SJSA1 (cell line): ENCODE data around the gene POU2F3. TPM values are rescaled to one million over a fixed set of nuclear protein-coding genes. Genes with fewer than 3 reads are reported as not detected.
"Not testable (repeated sequence)": the region's sequence is repeated elsewhere in the genome, so short reads cannot be mapped to it uniquely, and the experiment has no call there.

Experiments
- DNase-seq, 2 experiments: peaks; one replicate each; pipeline ENCODE4 v3.0.0-alpha.2; 2015 to 2020; ENCODE audit warnings: low spot score in 2 of 2, low read depth in 1 of 2
- H3K27ac ChIP-seq: fragments of 250-450 bp; sonication (Bioruptor Pico); 2 replicates; pipeline ENCODE4 v1.5.1; 2020; ENCODE audit warnings: mild to moderate bottlenecking, moderate library complexity
- H3K27me3 ChIP-seq: fragments of 250-450 bp; sonication (Bioruptor Pico); replicated peaks from 2 replicates; pipeline ENCODE4 v1.5.1; 2020; ENCODE audit warnings: mild to moderate bottlenecking, moderate library complexity
- H3K36me3 ChIP-seq: fragments of 250-450 bp; sonication (Bioruptor Pico); 2 replicates; pipeline ENCODE4 v1.5.1; 2020; ENCODE audit warnings: mild to moderate bottlenecking
- H3K4me1 ChIP-seq: fragments of 250-450 bp; sonication (Bioruptor Pico); replicated peaks from 2 replicates; pipeline ENCODE4 v1.6.1; 2021; ENCODE audit warnings: mild to moderate bottlenecking
- H3K4me3 ChIP-seq: fragments of 250-450 bp; sonication (Bioruptor Pico); 2 replicates; pipeline ENCODE4 v1.5.1; 2020; ENCODE audit warnings: mild to moderate bottlenecking
- H3K9me3 ChIP-seq: fragments of 250-450 bp; sonication (Bioruptor Pico); replicated peaks from 2 replicates; pipeline ENCODE4 v1.5.1; 2020; ENCODE audit warnings: mild to moderate bottlenecking
- total RNA-seq: library from RNA; depleted of rRNA; stranded (reverse); fragments of >200 nt; shearing (Covaris generic); gene quantifications from 2 replicates; pipeline ENCODE4 v1.2.3, GENCODE V29; 2014

POU2F3 gene
- total RNA-seq, 1 experiment from 2014 or later: not detected

DNA sequence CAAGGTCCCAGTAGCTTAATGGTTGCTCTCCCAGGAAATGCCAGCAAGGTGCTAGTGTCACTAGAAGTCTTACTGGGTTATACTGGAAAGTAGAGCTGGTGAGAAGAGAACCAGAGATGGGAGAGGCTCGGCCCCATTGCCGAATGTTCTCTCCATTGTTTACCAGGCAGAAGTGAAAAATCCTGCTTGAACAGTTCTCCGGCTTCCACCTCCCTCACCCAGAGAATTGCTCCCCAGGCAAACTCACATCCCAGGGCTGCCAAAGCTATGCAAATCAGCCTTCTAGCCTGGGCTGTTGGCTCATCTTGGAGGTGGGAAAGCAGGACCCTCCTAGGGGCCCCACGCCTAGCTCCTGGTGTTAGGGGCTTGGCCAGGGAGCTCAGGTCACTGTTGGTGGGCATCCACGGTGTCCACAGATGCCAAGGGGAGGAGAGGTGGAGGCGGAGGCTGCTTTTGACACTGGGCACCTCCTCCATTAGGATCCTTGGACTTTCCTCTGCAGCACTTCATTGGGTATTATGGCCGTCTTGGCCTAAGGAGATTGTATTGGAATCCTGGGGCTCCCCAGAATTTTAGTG lies 20.1 kb downstream of the POU2F3 start:
- Histone ChIP-seq H3K36me3 (no peaks in the 10 kb centered on the region), H3K27ac (no peak overlapping the region), H3K9me3 (no peaks in the 10 kb centered on the region), H3K27me3 (no peaks in the 10 kb centered on the region), H3K4me3 (no peak overlapping the region), H3K4me1 (no peaks in the 10 kb centered on the region)
- no peak for DNase-seq

DNA sequence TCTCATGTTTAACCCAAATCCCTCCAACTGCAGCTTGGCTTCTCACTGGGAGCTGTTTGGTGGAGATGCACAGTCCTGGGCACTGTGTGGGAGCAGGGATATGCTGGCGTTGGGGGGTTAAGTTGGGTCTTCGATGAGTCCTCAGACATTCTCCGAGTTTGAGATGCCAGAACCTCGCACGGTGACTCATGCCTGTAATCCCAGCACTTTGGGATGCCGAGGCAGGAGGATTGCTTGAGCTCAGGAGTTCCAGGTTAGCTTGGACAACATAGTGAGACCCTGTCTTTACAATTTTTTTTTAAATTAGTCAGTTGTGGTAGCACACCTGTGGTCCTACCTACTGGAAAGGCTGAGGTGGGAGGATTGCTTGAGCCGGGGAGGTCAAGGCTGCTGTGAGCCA lies 20.7 kb downstream of the POU2F3 start:
- H3K36me3 ChIP-seq: no peaks in the 10 kb centered on the region
- no peak overlapping the region for H3K4me3 ChIP-seq
- H3K9me3 ChIP-seq: no peaks in the 10 kb centered on the region
- H3K27me3 ChIP-seq: no peaks in the 10 kb centered on the region
- H3K4me1 ChIP-seq: no peaks in the 10 kb centered on the region
- no peak for DNase-seq
- no peak overlapping the region for H3K27ac ChIP-seq

DNA sequence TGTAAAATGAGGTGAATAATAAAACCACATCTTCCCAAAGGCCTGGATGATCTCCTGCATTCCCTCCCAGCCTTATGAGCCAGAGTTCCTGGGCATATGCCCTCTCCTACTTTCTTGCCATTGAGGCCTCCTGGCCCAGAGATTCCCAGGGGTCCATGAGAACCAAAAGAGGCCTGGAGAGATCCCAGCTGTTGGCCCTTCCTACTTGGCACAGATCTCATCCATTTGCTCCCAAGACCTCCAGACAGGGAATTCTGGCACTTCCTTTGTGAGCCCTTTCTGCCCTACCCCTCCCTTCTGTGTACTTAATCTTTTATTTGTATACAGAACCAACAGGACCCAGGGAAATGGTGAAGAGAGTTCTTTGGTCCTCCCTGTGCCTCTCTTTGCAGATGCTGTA lies 21.4 kb downstream of the POU2F3 start:
- Histone ChIP-seq H3K4me1 (no peaks in the 10 kb centered on the region), H3K4me3 (no peak overlapping the region), H3K9me3 (no peaks in the 10 kb centered on the region), H3K27ac (no peak overlapping the region), H3K27me3 (no peaks in the 10 kb centered on the region), H3K36me3 (no peaks in the 10 kb centered on the region)
- no peak for DNase-seq

DNA sequence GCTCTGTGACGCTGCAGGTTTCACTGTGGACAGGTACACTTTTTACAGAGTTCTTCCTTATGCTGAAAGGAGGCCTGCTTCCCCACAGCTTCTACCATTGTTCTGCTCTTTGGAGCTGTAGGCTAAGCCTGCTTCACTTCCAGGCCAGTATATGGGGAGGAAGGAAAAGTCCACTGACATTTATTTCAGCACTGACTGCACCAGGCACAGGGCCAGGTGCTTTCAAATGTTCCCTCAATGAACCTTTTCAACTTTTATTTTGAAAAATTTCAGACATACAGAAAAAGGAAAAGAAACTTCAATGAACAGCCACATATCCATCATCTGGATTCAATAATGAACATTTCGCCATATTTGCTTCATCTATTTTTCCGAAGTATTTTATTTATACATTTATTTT lies 22.0 kb downstream of the POU2F3 start:
- DNase-seq: no peak
- no peaks in the 10 kb centered on the region for H3K9me3 ChIP-seq
- H3K27me3 ChIP-seq: 0 out of 2 replicates have a peak, but pooled peaks cover 3% of the 10 kb centered on the region
- no peaks in the 10 kb centered on the region for H3K36me3 ChIP-seq
- no peaks in the 10 kb centered on the region for H3K4me1 ChIP-seq
- H3K4me3 ChIP-seq: no peak overlapping the region
- no peak overlapping the region for H3K27ac ChIP-seq

DNA sequence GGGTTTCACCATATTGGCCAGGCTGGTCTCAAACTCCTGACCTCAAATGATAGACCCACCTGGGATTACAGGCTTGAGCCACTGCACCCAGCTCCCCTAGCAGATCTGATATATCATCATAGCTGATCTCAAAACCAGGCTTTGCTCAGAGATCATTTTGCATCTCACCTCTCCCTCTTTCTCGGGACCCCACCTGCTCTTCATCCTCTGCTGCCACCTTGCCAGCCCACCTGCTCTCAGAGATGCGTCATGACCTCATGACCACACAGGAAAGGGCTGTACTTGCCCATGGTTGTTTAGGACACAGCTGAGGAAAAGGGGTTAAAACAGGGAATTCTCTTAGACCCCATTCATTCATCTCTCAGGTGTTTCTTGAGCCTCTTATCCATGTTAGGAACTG lies 27.4 kb downstream of the POU2F3 start:
- H3K27ac ChIP-seq: no peak overlapping the region
- H3K4me1 ChIP-seq: no peaks in the 10 kb centered on the region
- H3K27me3 ChIP-seq: 0 out of 2 replicates have a peak, but pooled peaks cover 3% of the 10 kb centered on the region
- no peak for DNase-seq
- no peaks in the 10 kb centered on the region for H3K36me3 ChIP-seq
- H3K9me3 ChIP-seq: no peaks in the 10 kb centered on the region
- H3K4me3 ChIP-seq: no peak overlapping the region

DNA sequence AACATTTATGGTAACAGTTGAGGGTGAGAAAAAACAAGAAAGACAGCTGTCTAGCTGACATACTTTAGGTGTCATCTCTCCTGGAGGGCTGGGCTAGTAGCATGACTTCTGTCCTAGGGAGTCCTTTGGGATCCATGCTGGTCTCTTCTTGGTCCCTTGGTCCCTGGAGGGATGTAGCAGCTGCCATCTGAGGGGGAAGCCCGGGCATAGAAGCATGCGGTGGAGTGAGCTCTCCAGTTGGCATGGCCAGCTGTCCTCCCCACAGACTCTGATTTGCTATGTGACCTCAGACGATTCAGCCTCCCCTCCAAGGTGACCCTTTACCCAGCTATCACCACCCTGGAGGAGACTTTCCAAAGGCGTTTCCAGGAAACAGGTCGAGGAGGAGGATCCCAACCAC lies 28.7 kb downstream of the POU2F3 start:
- 0 out of 2 replicates have a peak, but pooled peaks cover 3% of the 10 kb centered on the region for H3K27me3 ChIP-seq
- H3K9me3 ChIP-seq: no peaks in the 10 kb centered on the region
- H3K4me3 ChIP-seq: no peak overlapping the region
- no peak overlapping the region for H3K27ac ChIP-seq
- no peaks in the 10 kb centered on the region for H3K36me3 ChIP-seq
- H3K4me1 ChIP-seq: no peaks in the 10 kb centered on the region
- DNase-seq: no peak

DNA sequence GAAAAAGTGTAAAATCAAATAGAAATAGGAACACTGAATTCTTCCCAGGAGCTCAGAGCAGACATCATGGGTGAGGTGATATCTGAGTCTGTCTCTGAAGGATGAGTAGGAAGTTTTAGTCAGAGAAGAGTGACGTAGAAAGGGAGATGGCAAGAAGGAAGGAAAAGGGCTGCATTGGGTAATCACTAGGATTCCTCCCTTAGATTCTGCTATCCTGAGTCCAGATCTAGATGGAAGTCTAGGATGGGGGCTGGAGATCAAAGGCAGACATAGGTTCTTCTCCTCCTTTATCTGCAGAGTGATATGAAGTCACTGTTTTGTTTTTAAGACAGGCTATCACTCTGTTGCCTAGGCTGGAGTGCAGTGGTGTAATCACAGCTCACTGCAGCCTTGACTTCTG lies 30.4 kb downstream of the POU2F3 start:
- no peaks in the 10 kb centered on the region for H3K4me1 ChIP-seq
- no peak overlapping the region for H3K4me3 ChIP-seq
- no peak for DNase-seq
- H3K27ac ChIP-seq: no peak overlapping the region
- 0 out of 2 replicates have a peak, but pooled peaks cover 3% of the 10 kb centered on the region for H3K27me3 ChIP-seq
- H3K36me3 ChIP-seq: no peaks in the 10 kb centered on the region
- no peaks in the 10 kb centered on the region for H3K9me3 ChIP-seq

DNA sequence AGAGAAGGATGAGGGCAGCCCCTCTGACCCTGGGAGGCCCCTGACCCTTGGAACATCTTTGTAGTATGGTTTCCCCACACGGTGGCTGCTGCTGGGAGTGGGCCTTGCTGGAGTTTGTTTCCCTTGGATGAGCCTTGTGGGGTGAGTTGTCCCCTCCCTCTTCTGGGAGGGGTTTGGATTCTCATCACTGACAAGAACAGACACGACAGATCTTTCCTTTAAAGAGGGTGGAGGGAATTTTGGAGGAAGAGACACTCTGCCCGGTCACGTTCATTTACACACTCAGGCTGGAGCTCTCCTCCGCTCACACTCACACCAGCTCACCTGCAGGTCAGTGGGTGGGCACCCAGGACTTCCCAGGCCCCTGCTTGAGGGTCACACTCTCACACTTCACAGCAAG lies 31.7 kb downstream of the POU2F3 start:
- Histone ChIP-seq H3K4me1 (no peaks in the 10 kb centered on the region), H3K27ac (no peak overlapping the region), H3K9me3 (no peaks in the 10 kb centered on the region), H3K36me3 (no peaks in the 10 kb centered on the region), H3K27me3 (0 out of 2 replicates have a peak, but pooled peaks cover under 1% of the 10 kb centered on the region), H3K4me3 (no peak overlapping the region)
- DNase-seq: no peak

DNA sequence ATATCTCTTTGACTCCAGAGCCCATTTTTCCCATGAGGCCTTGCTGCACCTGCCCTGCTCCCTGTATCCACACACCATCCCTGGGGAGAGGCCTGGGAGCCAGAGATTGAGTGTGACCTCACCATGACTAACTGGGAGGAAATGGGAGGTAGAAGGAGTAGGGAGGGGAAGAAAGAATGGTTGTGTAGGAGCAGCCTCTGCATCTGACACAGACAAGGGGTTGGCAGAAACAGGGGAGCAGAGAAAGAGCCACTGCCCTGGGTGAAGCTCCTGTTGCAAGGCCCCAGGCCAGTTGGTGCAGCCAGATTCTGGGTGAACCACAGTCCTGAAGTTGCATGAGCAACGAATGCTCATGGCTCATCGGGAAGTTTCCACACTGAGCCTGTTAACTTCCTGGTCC lies 32.4 kb downstream of the POU2F3 start:
- Histone ChIP-seq H3K36me3 (no peaks in the 10 kb centered on the region), H3K4me1 (no peaks in the 10 kb centered on the region), H3K4me3 (no peak overlapping the region), H3K27me3 (no peaks in the 10 kb centered on the region), H3K9me3 (no peaks in the 10 kb centered on the region), H3K27ac (no peak overlapping the region)
- no peak for DNase-seq

DNA sequence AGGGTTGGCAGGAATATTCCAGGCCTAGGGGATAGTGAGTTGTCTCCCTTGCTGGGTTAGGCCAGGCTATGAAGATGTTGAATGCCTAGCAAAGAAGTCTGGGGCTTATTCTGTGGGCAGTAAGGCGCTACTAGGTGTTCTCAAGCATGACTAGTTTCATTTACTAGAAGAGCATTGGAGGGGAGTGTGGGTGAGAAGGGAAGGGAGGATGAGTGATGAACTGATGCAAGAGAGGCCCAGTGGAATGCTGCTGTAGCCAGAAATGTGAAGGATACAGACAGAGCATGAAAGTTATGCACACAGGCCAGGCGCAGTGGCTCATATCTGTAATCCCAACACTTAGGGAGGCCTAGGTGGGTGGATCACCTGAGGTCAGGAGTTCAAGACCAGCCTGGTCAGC lies 33.5 kb downstream of the POU2F3 start:
- H3K27ac ChIP-seq: no peak overlapping the region
- H3K27me3 ChIP-seq: no peaks in the 10 kb centered on the region
- no peaks in the 10 kb centered on the region for H3K4me1 ChIP-seq
- H3K4me3 ChIP-seq: no peak overlapping the region
- no peaks in the 10 kb centered on the region for H3K36me3 ChIP-seq
- no peaks in the 10 kb centered on the region for H3K9me3 ChIP-seq
- no peak for DNase-seq

DNA sequence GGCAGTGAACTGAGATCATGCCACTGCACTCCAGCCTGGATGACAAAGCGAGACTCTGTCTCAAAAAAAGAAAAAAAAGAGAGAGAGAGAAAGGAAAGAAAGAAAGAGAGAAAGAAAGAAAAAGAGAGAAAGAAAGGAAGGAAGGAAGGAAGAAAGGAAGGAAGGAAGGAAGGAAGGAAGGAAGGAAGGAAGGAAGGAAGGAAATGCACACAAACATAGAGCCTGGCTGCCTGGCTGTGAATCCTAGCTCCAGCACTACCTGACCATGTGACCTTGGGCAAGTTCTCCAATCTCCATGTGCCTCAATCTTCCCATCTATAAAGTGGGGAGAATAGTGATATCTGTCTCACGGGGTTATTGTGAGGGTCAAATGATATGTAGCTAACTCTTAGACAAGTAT lies 34.0 kb downstream of the POU2F3 start:
- not testable (repeated sequence) for H3K4me3 ChIP-seq, H3K36me3 ChIP-seq, H3K4me1 ChIP-seq, H3K27ac ChIP-seq, H3K9me3 ChIP-seq, H3K27me3 ChIP-seq, DNase-seq

DNA sequence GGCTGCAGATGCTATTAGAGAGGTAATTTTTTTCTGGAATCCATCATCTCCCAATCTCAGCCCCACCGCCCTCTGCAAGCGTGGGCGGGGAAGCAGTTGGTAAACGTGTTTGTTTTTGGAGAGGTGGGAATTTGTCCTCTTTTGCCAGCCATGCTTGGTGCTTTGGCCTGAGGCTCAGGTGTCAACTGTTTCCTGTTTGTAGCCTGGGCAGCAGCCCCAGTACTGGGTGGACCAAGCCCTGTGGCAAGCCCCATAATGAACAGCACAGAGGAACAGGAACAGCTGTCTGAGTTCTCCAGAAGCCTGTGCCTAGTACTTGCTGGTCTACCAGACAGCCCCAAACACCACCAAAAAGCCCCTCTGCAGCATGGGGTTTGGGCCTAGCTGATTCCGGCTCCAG lies 39.6 kb downstream of the POU2F3 start:
- H3K36me3 ChIP-seq: no peaks in the 10 kb centered on the region
- no peak overlapping the region for H3K27ac ChIP-seq
- H3K27me3 ChIP-seq: no peaks in the 10 kb centered on the region
- DNase-seq: no peak
- no peaks in the 10 kb centered on the region for H3K9me3 ChIP-seq
- H3K4me1 ChIP-seq: no peaks in the 10 kb centered on the region
- no peak overlapping the region for H3K4me3 ChIP-seq

DNA sequence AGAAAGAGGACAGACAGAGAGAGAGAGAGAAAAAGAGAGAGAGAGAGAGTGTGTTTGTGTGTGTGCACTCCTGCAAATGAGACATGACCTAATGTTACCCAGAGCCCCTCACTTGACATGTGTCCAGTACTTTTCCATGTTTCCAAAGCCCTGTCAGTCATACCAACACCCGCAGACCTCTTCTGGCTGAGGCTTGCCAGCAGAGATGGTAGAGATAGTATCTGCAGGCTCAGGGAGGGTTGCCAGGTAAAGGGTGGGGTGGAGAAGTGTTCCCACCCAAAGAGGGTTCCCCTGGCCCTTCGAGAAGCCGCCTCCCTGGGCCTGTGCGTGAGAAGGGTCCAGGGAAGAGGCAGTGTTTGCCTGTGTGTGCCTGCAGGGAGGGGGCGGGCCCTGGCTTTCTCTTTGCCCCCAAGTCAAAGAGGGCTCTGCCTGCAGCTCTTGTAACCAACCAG lies 40.7 kb downstream of the POU2F3 start:
- H3K9me3 ChIP-seq: no peaks in the 10 kb centered on the region
- H3K36me3 ChIP-seq: no peaks in the 10 kb centered on the region
- DNase-seq: no peak
- H3K27me3 ChIP-seq: no peaks in the 10 kb centered on the region
- no peaks in the 10 kb centered on the region for H3K4me1 ChIP-seq
- no peak overlapping the region for H3K4me3 ChIP-seq
- H3K27ac ChIP-seq: no peak overlapping the region

DNA sequence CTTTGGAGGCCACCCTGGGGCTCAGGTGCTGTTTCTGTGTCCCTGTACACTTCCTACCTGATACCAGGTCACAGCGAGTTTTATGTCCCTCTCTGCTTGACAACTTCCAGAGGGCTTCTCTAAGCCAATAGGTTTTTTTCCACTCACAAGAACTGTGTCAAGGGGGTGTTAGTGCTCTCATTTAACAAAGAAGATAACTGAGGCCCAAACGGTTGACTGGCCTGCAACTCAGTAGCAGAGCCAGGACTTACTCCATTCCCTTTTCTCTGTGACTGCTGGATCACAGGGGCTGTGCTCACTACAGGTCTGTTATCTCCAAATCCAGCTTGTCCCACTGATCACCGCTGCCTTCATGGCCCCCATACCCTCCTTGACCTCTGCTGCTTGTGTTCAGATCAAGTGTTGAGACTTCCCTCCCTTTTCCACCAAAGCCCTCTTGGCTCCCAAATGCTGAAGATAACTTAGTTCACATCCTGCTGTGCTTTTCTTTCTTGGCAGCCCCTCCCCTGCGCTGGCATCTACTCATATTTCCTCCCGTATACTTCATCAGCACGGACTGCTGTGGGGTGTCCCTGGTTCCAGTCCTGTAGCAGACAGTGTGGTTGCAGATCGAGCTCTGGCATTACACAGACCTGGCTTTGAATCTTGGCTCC lies 41.3 kb downstream of the POU2F3 start:
- H3K27me3 ChIP-seq: no peaks in the 10 kb centered on the region
- no peak overlapping the region for H3K4me3 ChIP-seq
- no peaks in the 10 kb centered on the region for H3K4me1 ChIP-seq
- DNase-seq: no peak
- no peaks in the 10 kb centered on the region for H3K36me3 ChIP-seq
- no peak overlapping the region for H3K27ac ChIP-seq
- no peaks in the 10 kb centered on the region for H3K9me3 ChIP-seq

DNA sequence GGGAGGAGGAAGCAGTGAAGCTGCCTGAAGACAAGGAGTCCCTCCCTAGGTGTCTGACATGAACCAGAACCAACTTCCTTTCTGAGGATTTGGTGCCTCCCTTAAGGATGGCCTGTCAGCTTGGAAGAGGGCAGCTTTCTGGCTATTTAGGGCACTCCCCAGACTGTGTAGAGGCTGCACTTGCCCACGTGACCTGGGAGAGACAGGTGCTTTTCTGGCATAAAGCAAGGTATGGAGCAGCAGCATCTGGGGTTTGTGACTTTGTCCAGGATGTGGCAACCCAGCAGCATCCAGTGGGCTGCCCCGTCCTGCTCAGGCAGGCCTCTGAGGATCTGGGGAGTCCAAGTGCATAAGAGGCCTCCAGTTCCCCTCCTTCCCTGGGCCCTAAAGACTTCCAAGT lies 43.2 kb downstream of the POU2F3 start:
- H3K4me3 ChIP-seq: no peak overlapping the region
- H3K4me1 ChIP-seq: no peaks in the 10 kb centered on the region
- no peak overlapping the region for H3K27ac ChIP-seq
- H3K36me3 ChIP-seq: no peaks in the 10 kb centered on the region
- no peak for DNase-seq
- no peaks in the 10 kb centered on the region for H3K27me3 ChIP-seq
- no peaks in the 10 kb centered on the region for H3K9me3 ChIP-seq
